Colonic mucosa (tissue), 4 donors: ENCODE data around the gene SMCO4. TPM values are rescaled to one million over a fixed set of nuclear protein-coding genes. Genes with fewer than 3 reads are reported as not detected.

Source experiments
- DNase-seq: peaks from one replicate; pipeline ENCODE4 v3.0.0-alpha.2; 2020
- H3K27ac ChIP-seq: fragments of 200-600 bp; one replicate; pipeline ENCODE4 v1.8.0; 2021
- H3K27me3 ChIP-seq: fragments of 200-600 bp; one replicate; pipeline ENCODE4 v1.8.0; 2021
- H3K36me3 ChIP-seq: fragments of 200-600 bp; one replicate; pipeline ENCODE4 v1.8.0; 2021
- H3K4me1 ChIP-seq: fragments of 200-600 bp; one replicate; pipeline ENCODE4 v1.8.0; 2021; ENCODE audit warnings: mild to moderate bottlenecking
- H3K4me3 ChIP-seq: fragments of 200-600 bp; one replicate; pipeline ENCODE4 v1.8.0; 2021
- H3K9ac ChIP-seq, 2 donors: one replicate each; pipeline ENCODE4 v1.7.0; 2013; ENCODE audit warnings: control low read depth in 2 of 2, low read depth in 2 of 2, low read length in 2 of 2
- H3K9me3 ChIP-seq: fragments of 200-600 bp; one replicate; pipeline ENCODE4 v1.8.0; 2021
- CTCF ChIP-seq: fragments of 200-600 bp; IDR thresholded peaks from one replicate; pipeline ENCODE4 v1.8.0; 2022; ENCODE audit warnings: antibody characterized with exemption, mild to moderate bottlenecking
- intact Hi-C: fragments of 100-400 bp; cut with DNase I; formaldehyde crosslinking; loops from one replicate; pipeline ENCODE4 v1.14.1; 2022
- total RNA-seq, 2 donors: library from RNA; stranded (reverse); fragmentation: NEBNext Ultra II Directional in 1 of 2; extraction: Animal tissue kit (Norgen Biotek cat#: 25700) in 1 of 2; gene quantifications; one replicate each; pipeline ENCODE4 v1.2.1, GENCODE V29; 2021
- donor health status: healthy.
- donor health status: DM: no; HTN: no; CAD: no.
- donor health status: DM: no; HTN: no; CAD: no.

The SMCO4 gene
- total RNA-seq, 2 donors from 2014 or later: 47.2 to 73.7 TPM

GRCh38 chr11:93493252-93493897 lies 49.8 kb downstream of the SMCO4 start:
- Histone ChIP-seq H3K9me3 (no peaks in the 10 kb centered on the region), H3K4me3 (no peak overlapping the region), H3K36me3 (no peaks in the 10 kb centered on the region), H3K27me3 (no peaks in the 10 kb centered on the region), H3K27ac (no peak overlapping the region), H3K9ac (no peak overlapping the region), H3K4me1 (peaks cover 9% of the 10 kb centered on the region)
- peak; percentile 73 for DNase-seq
- no peak for TF ChIP-seq CTCF
- intact Hi-C loops: no loop called here

- H3K27ac ChIP-seq: no peak overlapping the region
- H3K9me3 ChIP-seq: no peaks in the 10 kb centered on the region
- no peaks in the 10 kb centered on the region for H3K27me3 ChIP-seq
- H3K4me3 ChIP-seq: no peak overlapping the region
- TF ChIP-seq CTCF: no peak
- H3K36me3 ChIP-seq: no peaks in the 10 kb centered on the region
- no peak overlapping the region for H3K9ac ChIP-seq
- H3K4me1 ChIP-seq: peaks cover 9% of the 10 kb centered on the region
- no peak for DNase-seq
- intact Hi-C loops: no loop called here
These were observed 50.5 kb downstream of the SMCO4 start for GRCh38 chr11:93492464-93493251.

- TF ChIP-seq CTCF: no peak
- H3K36me3 ChIP-seq: no peaks in the 10 kb centered on the region
- H3K9me3 ChIP-seq: no peaks in the 10 kb centered on the region
- H3K27ac ChIP-seq: no peak overlapping the region
- H3K4me1 ChIP-seq: peaks cover 9% of the 10 kb centered on the region
- DNase-seq: no peak
- no peaks in the 10 kb centered on the region for H3K27me3 ChIP-seq
- no peak overlapping the region for H3K9ac ChIP-seq
- intact Hi-C loops: no loop called here
- no peak overlapping the region for H3K4me3 ChIP-seq
These were observed 51.2 kb downstream of the SMCO4 start for GRCh38 chr11:93491973-93492372.

GRCh38 chr11:93490996-93491618 lies 52.1 kb downstream of the SMCO4 start:
- TF ChIP-seq CTCF: no peak
- Histone ChIP-seq H3K9ac (no peak overlapping the region), H3K27ac (no peak overlapping the region), H3K4me3 (no peak overlapping the region), H3K27me3 (no peaks in the 10 kb centered on the region), H3K36me3 (no peaks in the 10 kb centered on the region), H3K4me1 (peaks cover 9% of the 10 kb centered on the region), H3K9me3 (no peaks in the 10 kb centered on the region)
- DNase-seq: no peak
- intact Hi-C loops: no loop called here

GRCh38 chr11:93489841-93490240 lies 53.4 kb downstream of the SMCO4 start:
- H3K27ac ChIP-seq: no peak overlapping the region
- H3K4me1 ChIP-seq: peaks cover 9% of the 10 kb centered on the region
- H3K27me3 ChIP-seq: no peaks in the 10 kb centered on the region
- no peak overlapping the region for H3K9ac ChIP-seq
- no peak for TF ChIP-seq CTCF
- intact Hi-C loops: no loop called here
- no peak for DNase-seq
- H3K4me3 ChIP-seq: no peak overlapping the region
- H3K36me3 ChIP-seq: no peaks in the 10 kb centered on the region
- H3K9me3 ChIP-seq: no peaks in the 10 kb centered on the region
